ENCODE measurements around the gene ARHGEF12. TPM values are rescaled to one million over a fixed set of nuclear protein-coding genes. Genes with fewer than 3 reads are reported as not detected.

Gene ARHGEF12, protein sequence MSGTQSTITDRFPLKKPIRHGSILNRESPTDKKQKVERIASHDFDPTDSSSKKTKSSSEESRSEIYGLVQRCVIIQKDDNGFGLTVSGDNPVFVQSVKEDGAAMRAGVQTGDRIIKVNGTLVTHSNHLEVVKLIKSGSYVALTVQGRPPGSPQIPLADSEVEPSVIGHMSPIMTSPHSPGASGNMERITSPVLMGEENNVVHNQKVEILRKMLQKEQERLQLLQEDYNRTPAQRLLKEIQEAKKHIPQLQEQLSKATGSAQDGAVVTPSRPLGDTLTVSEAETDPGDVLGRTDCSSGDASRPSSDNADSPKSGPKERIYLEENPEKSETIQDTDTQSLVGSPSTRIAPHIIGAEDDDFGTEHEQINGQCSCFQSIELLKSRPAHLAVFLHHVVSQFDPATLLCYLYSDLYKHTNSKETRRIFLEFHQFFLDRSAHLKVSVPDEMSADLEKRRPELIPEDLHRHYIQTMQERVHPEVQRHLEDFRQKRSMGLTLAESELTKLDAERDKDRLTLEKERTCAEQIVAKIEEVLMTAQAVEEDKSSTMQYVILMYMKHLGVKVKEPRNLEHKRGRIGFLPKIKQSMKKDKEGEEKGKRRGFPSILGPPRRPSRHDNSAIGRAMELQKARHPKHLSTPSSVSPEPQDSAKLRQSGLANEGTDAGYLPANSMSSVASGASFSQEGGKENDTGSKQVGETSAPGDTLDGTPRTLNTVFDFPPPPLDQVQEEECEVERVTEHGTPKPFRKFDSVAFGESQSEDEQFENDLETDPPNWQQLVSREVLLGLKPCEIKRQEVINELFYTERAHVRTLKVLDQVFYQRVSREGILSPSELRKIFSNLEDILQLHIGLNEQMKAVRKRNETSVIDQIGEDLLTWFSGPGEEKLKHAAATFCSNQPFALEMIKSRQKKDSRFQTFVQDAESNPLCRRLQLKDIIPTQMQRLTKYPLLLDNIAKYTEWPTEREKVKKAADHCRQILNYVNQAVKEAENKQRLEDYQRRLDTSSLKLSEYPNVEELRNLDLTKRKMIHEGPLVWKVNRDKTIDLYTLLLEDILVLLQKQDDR (N-terminal part only)
- 40.8 TPM for total RNA-seq (ENCODE audit: unreplicated experiment)
- long read RNA-seq: 0 reads

DNA sequence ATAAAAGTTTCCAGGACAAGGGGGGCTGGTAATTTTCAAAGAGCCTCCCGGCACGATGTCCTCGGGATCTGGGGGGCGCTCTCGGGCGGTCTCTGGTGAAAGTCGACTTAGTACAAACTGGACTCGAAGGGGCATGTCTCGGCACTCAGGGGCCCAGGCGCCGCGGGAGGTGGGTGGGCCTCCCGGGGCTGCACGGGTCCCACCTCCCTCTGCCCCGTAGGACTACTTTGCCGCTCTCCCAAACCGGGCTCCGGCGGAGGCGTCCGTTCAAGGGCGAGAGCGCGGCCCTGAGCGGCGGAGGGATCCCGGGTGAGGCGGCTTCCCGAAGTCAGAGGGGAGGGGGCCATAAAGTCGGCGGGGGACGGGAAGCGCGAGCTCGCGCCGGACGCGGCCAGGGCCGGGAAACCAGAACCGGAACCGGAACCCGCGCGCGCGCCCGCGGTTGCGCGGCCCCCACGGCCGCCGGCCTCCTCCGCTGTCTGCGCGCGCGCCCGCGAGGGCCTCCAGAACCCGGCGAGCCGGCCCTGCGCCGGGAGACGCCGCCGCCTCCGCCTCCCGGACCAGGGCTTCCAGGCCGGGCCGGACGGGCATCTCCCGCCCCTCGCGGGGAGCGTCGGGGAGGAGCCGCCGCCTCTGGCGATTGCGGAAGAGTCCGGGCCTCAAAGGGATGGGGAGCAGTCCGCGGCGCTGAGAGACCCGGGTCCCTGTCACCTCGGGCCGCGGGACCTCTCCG is at the start of gene ARHGEF12:
Gene ARHGEF12 (plus strand): TSS at position 506 of the 733 bp plus-strand sequence. CDS start 831 bp downstream, outside the sequence.
- TF ChIP-seq, protein P1, sequence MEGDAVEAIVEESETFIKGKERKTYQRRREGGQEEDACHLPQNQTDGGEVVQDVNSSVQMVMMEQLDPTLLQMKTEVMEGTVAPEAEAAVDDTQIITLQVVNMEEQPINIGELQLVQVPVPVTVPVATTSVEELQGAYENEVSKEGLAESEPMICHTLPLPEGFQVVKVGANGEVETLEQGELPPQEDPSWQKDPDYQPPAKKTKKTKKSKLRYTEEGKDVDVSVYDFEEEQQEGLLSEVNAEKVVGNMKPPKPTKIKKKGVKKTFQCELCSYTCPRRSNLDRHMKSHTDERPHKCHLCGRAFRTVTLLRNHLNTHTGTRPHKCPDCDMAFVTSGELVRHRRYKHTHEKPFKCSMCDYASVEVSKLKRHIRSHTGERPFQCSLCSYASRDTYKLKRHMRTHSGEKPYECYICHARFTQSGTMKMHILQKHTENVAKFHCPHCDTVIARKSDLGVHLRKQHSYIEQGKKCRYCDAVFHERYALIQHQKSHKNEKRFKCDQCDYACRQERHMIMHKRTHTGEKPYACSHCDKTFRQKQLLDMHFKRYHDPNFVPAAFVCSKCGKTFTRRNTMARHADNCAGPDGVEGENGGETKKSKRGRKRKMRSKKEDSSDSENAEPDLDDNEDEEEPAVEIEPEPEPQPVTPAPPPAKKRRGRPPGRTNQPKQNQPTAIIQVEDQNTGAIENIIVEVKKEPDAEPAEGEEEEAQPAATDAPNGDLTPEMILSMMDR (IDR thresholded peaks at IDR 0.05; ENCODE audit: partially characterized antibody, unreplicated experiment): no peak
- Mint-ChIP-seq H3K9me3 (ENCODE audit: unreplicated experiment) (peaks cover 5% of the 10 kb centered on the region), H3K27ac (ENCODE audit: unreplicated experiment) (peak within 1 kb of the TSS; percentile 90), H3K27me3 (ENCODE audit: unreplicated experiment) (peaks cover 3% of the 10 kb centered on the region), H3K36me3 (ENCODE audit: unreplicated experiment) (no peaks in the 10 kb centered on the region), H3K4me1 (ENCODE audit: low read depth, unreplicated experiment) (peaks cover 28% of the 10 kb centered on the region), H3K4me3 (ENCODE audit: unreplicated experiment) (peak within 1 kb of the TSS; percentile 92)
- DNase-seq: peak; percentile 95

DNA sequence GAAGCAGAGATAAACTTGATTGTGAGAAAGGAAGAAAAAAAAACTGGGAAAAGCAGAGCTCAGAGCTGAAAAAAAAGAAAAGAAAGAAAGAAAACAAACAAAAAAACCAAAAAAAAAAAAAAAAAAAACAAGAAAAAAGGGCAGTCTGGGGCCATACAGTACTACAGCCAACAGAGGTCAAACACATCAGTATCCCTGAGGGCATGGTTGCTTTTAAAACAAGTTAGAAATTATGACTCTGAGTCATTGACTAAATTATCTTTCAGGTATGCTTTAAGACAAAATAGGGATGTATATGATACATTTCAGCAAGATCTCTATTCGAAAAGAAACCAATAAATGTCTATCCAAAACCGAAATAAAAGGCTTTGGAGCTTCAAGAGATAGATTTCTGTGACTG is 48.2 kb upstream of the ARHGEF12 start:
- TF ChIP-seq, protein P1 (IDR thresholded peaks at IDR 0.05; ENCODE audit: partially characterized antibody, unreplicated experiment): no peak
- H3K4me3 Mint-ChIP-seq (ENCODE audit: unreplicated experiment): no peak overlapping the region
- no peak overlapping the region for H3K27ac Mint-ChIP-seq (ENCODE audit: unreplicated experiment)
- peaks cover 4% of the 10 kb centered on the region for H3K27me3 Mint-ChIP-seq (ENCODE audit: unreplicated experiment)
- no peak for DNase-seq
- peaks cover 3% of the 10 kb centered on the region for H3K9me3 Mint-ChIP-seq (ENCODE audit: unreplicated experiment)
- no peaks in the 10 kb centered on the region for H3K36me3 Mint-ChIP-seq (ENCODE audit: unreplicated experiment)
- no peaks in the 10 kb centered on the region for H3K4me1 Mint-ChIP-seq (ENCODE audit: low read depth, unreplicated experiment)

DNA sequence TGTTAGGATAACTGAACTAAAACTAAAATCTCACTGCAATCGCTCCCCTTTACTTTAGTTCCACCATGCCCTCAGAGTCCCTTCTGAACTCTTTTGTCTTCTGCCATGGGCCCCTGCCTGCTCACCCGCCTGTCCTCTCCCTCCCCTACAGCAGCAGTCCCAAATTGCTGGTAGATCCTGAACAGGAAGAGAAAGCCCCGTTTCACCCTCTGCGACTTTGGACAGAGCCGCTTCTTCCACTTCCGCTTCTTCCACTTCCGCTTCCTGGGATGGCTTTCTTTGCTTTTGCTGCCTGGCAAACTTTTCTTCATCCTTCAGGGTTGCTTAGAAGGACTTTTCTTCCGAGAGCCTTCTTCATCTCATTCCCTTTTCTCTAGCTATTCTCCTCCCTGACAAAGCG is 46.8 kb upstream of the ARHGEF12 start:
- Mint-ChIP-seq H3K9me3 (ENCODE audit: unreplicated experiment) (peaks cover 3% of the 10 kb centered on the region), H3K27me3 (ENCODE audit: unreplicated experiment) (peaks cover 4% of the 10 kb centered on the region), H3K4me1 (ENCODE audit: low read depth, unreplicated experiment) (no peaks in the 10 kb centered on the region), H3K4me3 (ENCODE audit: unreplicated experiment) (no peak overlapping the region), H3K36me3 (ENCODE audit: unreplicated experiment) (no peaks in the 10 kb centered on the region), H3K27ac (ENCODE audit: unreplicated experiment) (no peak overlapping the region)
- TF ChIP-seq, protein P1 (IDR thresholded peaks at IDR 0.05; ENCODE audit: partially characterized antibody, unreplicated experiment): no peak
- no peak for DNase-seq

DNA sequence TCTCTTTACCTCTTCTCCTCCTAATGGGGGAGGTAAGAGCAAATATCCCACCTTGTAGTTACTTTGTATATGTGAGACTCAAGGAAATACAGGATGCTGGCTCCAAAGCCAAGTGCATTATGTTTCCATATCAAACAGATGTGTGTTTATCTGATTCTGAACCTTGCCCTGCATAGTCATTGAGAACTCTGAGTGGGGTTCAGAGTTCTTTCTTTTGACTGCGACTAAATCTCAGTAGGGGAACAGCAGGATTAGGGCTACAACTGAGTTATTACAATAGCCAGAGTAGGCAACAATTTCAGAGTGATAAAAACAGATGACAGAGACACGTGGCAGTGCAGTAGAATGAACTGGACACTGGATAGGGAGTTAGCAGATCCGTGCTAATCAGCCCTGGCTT is 45.3 kb upstream of the ARHGEF12 start:
- Mint-ChIP-seq H3K36me3 (ENCODE audit: unreplicated experiment) (no peaks in the 10 kb centered on the region), H3K27ac (ENCODE audit: unreplicated experiment) (no peak overlapping the region), H3K27me3 (ENCODE audit: unreplicated experiment) (peaks cover 4% of the 10 kb centered on the region), H3K4me3 (ENCODE audit: unreplicated experiment) (no peak overlapping the region), H3K9me3 (ENCODE audit: unreplicated experiment) (peaks cover 3% of the 10 kb centered on the region), H3K4me1 (ENCODE audit: low read depth, unreplicated experiment) (no peaks in the 10 kb centered on the region)
- TF ChIP-seq, protein P1 (IDR thresholded peaks at IDR 0.05; ENCODE audit: partially characterized antibody, unreplicated experiment): no peak
- no peak for DNase-seq

Data from glutamatergic neuron (in vitro differentiated cells).